ENCODE measurements around the gene TSPAN17. TPM values are rescaled to one million over a fixed set of nuclear protein-coding genes. Genes with fewer than 3 reads are reported as not detected.

TSPAN17 gene
- total RNA-seq, 1 experiment from 2014 or later = 50.1 TPM

DNA sequence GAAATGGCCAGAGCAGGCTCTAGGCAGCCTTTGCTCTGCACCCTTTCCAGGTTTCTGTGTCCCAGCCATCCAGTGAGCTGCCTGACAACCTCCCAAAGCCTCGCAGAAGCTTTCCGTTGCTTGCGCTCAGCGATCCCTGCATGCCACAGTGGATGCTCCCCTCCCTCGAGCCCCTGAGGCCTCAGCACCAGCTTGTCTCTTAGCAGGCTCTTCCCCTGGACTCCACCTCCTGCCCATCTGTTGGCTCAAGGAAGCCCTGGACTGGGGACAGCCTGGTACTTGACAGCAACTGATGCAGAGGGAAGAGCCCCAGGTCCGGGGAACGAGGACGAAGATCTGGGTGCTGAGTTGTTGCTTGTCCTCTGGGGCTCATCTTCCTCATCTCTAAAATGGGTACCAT lies 23.2 kb downstream of the TSPAN17 start (continued):
- TF ChIP-seq ZNF274 (IDR thresholded peaks at IDR 0.05; ENCODE audit: low read depth, low read length) = no peak
- no peak for TF ChIP-seq SIN3A (IDR thresholded peaks at IDR 0.05; ENCODE audit: low read depth)

DNA sequence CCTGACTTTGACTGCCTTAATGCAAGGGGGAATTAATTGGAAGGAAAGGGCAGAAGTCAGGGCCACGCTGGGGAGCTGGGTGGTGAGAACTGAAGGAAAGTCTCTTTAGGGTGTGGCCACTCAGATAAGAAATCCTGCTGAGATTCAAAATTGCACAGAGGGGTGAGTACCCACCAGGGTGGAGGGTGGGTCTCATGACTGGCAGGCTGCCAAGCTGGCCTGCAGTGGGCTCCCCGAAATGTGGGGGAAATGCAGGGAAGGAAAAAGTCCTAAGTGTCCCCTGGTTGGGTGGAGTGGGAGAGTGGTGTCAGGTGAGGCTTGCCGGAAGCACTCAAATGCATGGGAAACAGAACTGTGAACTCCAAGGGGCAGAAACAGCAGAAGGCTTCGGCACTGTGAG lies 24.1 kb downstream of the TSPAN17 start:
- CTCF ChIA-PET = interaction anchor here (1.9 kb wide), 1 partner anchor 11 kb away, joined by 5 read pairs; no protein-coding TSS in a partner anchor
- Histone ChIP-seq H3K36me3 (ENCODE audit: control insufficient read depth in 1 of 2, insufficient read depth in 2 of 2, low read length in 2 of 2) (no peaks in the 10 kb centered on the region), H3K4me1 (ENCODE audit: control insufficient read depth in 1 of 2, insufficient read depth in 2 of 2, low read length in 2 of 2) (peaks cover 6 to 11% of the 10 kb centered on the region in 2 experiments), H3K27ac (ENCODE audit: low read depth, low read length) (no peak overlapping the region), H3K27me3 (ENCODE audit: insufficient read depth, low read length) (no peaks in the 10 kb centered on the region), H3K9me3 (ENCODE audit: control insufficient read depth in 1 of 2, insufficient read depth in 1 of 2, low read depth in 1 of 2, low read length in 2 of 2) (no peaks in the 10 kb centered on the region), H4K20me1 (ENCODE audit: insufficient read depth) (no peaks in the 10 kb centered on the region), H3K9me2 (ENCODE audit: insufficient read depth) (no peaks in the 10 kb centered on the region), H3K4me2 (ENCODE audit: low read length) (no peak overlapping the region), H3K79me2 (ENCODE audit: insufficient read depth, low read length) (no peaks in the 10 kb centered on the region), H2AFZ (ENCODE audit: low read depth, low read length, poor library complexity, severe bottlenecking) (no peak overlapping the region), H3K9ac (ENCODE audit: low read length) (no peak overlapping the region), H3K4me3 (replicated peaks in 1 of 2; ENCODE audit: low read depth in 1 of 2, low read length in 2 of 2) (no peak overlapping the region)
- ATAC-seq (no peak), DNase-seq (ENCODE audit: low read depth, low spot score) (no peak)
- RAD21 ChIA-PET (ENCODE audit: low non-redundant PET in 1 of 2, low total read pairs in 2 of 2, uncharacterized antibody in 2 of 2, unreplicated experiment in 2 of 2) = no interaction called here
- POLR2A ChIA-PET = no interaction called here
- no TSS peak for BruUV-seq (replicated peaks)
- TF ChIP-seq RAD21 (IDR thresholded peaks at IDR 0.05; ENCODE audit: low read depth) = no peak
- TF ChIP-seq, protein P1, sequence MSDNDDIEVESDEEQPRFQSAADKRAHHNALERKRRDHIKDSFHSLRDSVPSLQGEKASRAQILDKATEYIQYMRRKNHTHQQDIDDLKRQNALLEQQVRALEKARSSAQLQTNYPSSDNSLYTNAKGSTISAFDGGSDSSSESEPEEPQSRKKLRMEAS (IDR thresholded peaks at IDR 0.05) = no peak
- TF ChIP-seq, protein P2, sequence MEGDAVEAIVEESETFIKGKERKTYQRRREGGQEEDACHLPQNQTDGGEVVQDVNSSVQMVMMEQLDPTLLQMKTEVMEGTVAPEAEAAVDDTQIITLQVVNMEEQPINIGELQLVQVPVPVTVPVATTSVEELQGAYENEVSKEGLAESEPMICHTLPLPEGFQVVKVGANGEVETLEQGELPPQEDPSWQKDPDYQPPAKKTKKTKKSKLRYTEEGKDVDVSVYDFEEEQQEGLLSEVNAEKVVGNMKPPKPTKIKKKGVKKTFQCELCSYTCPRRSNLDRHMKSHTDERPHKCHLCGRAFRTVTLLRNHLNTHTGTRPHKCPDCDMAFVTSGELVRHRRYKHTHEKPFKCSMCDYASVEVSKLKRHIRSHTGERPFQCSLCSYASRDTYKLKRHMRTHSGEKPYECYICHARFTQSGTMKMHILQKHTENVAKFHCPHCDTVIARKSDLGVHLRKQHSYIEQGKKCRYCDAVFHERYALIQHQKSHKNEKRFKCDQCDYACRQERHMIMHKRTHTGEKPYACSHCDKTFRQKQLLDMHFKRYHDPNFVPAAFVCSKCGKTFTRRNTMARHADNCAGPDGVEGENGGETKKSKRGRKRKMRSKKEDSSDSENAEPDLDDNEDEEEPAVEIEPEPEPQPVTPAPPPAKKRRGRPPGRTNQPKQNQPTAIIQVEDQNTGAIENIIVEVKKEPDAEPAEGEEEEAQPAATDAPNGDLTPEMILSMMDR (IDR thresholded peaks at IDR 0.05 in 2 of 3, conservative IDR thresholded peaks at IDR 0.05 in 1 of 3; ENCODE audit: borderline replicate concordance in 1 of 3, insufficient read depth in 1 of 3, low read depth in 2 of 3, low read length in 2 of 3) = no peak
- TF ChIP-seq YY1 (IDR thresholded peaks at IDR 0.05; ENCODE audit: extremely low read depth, insufficient replicate concordance, low read depth, low read length) = no peak
- no peak for TF ChIP-seq ZNF274 (IDR thresholded peaks at IDR 0.05; ENCODE audit: low read depth, low read length)
- TF ChIP-seq POLR2AphosphoS5 (IDR thresholded peaks at IDR 0.05; ENCODE audit: low read depth, low read length) = no peak
- TF ChIP-seq CEBPB (IDR thresholded peaks at IDR 0.05; ENCODE audit: low read depth) = no peak
- no peak for TF ChIP-seq FOSL1 (IDR thresholded peaks at IDR 0.05; ENCODE audit: low read depth)
- TF ChIP-seq ELF1 (IDR thresholded peaks at IDR 0.05; ENCODE audit: borderline replicate concordance, low read depth) = no peak
- TF ChIP-seq SIN3A (IDR thresholded peaks at IDR 0.05; ENCODE audit: low read depth) = no peak
- no peak for TF ChIP-seq EGR1 (IDR thresholded peaks at IDR 0.05; ENCODE audit: low read depth)
- TF ChIP-seq, protein P3, sequence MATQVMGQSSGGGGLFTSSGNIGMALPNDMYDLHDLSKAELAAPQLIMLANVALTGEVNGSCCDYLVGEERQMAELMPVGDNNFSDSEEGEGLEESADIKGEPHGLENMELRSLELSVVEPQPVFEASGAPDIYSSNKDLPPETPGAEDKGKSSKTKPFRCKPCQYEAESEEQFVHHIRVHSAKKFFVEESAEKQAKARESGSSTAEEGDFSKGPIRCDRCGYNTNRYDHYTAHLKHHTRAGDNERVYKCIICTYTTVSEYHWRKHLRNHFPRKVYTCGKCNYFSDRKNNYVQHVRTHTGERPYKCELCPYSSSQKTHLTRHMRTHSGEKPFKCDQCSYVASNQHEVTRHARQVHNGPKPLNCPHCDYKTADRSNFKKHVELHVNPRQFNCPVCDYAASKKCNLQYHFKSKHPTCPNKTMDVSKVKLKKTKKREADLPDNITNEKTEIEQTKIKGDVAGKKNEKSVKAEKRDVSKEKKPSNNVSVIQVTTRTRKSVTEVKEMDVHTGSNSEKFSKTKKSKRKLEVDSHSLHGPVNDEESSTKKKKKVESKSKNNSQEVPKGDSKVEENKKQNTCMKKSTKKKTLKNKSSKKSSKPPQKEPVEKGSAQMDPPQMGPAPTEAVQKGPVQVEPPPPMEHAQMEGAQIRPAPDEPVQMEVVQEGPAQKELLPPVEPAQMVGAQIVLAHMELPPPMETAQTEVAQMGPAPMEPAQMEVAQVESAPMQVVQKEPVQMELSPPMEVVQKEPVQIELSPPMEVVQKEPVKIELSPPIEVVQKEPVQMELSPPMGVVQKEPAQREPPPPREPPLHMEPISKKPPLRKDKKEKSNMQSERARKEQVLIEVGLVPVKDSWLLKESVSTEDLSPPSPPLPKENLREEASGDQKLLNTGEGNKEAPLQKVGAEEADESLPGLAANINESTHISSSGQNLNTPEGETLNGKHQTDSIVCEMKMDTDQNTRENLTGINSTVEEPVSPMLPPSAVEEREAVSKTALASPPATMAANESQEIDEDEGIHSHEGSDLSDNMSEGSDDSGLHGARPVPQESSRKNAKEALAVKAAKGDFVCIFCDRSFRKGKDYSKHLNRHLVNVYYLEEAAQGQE (IDR thresholded peaks at IDR 0.05; ENCODE audit: low read depth) = no peak
- TF ChIP-seq, protein P4, sequence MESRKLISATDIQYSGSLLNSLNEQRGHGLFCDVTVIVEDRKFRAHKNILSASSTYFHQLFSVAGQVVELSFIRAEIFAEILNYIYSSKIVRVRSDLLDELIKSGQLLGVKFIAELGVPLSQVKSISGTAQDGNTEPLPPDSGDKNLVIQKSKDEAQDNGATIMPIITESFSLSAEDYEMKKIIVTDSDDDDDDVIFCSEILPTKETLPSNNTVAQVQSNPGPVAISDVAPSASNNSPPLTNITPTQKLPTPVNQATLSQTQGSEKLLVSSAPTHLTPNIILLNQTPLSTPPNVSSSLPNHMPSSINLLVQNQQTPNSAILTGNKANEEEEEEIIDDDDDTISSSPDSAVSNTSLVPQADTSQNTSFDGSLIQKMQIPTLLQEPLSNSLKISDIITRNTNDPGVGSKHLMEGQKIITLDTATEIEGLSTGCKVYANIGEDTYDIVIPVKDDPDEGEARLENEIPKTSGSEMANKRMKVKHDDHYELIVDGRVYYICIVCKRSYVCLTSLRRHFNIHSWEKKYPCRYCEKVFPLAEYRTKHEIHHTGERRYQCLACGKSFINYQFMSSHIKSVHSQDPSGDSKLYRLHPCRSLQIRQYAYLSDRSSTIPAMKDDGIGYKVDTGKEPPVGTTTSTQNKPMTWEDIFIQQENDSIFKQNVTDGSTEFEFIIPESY (IDR thresholded peaks at IDR 0.05; ENCODE audit: extremely low read depth, insufficient replicate concordance, low read length) = no peak
- TF ChIP-seq EZH2 (IDR thresholded peaks at IDR 0.05) = no peak
- no peak for TF ChIP-seq TCF7L2 (IDR thresholded peaks at IDR 0.05; ENCODE audit: borderline replicate concordance, extremely low read depth, insufficient read depth, insufficient read length)
- intact Hi-C loops (cut with micrococcal nuclease) = no loop called here

Data from HCT116 (cell line).